Panc1 (cell line): ENCODE results near the gene PRKD3.

Experiments used
- POLR2AphosphoS5 ChIP-seq: IDR thresholded peaks from 2 replicates; pipeline ENCODE4 v1.6.1; 2012; ENCODE audit warnings: mild to moderate bottlenecking, low read depth, low read length, moderate library complexity
- TF ChIP-seq, protein P1 (sequence below): fragments of 450-650 bp; IDR thresholded peaks from 2 replicates; pipeline ENCODE4 v1.5.1; 2017; ENCODE audit warnings: mild to moderate bottlenecking
- TF ChIP-seq, protein P2 (sequence below), 2 experiments: IDR thresholded peaks; 2 replicates each; pipeline ENCODE4 v1.6.1; 2011 to 2012; ENCODE audit warnings: low read depth in 2 of 2, control low read depth in 1 of 2, low read length in 1 of 2, mild to moderate bottlenecking in 1 of 2, moderate library complexity in 1 of 2; ENCODE audit not compliant: insufficient read depth in 1 of 2

DNA sequence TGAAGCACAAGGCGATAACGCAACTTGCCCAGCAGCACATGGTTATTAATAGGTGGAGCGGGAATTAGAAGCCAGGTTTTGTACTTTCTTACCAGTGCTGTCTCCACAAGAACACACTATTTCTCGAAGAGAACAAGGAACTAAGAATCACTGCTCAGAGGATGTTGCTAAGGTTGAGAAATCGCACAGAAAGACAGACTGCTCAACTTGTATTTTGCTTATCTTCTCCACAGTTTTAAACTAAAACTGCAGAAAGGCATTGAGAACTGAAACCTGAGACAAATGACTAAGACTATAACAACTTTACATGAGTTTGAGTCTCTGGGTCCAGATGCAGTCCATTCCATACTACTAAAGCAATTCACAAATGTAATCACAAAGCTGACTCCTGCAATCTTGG, 6.2 kb downstream of the PRKD3 start:
- TF ChIP-seq, protein P1, sequence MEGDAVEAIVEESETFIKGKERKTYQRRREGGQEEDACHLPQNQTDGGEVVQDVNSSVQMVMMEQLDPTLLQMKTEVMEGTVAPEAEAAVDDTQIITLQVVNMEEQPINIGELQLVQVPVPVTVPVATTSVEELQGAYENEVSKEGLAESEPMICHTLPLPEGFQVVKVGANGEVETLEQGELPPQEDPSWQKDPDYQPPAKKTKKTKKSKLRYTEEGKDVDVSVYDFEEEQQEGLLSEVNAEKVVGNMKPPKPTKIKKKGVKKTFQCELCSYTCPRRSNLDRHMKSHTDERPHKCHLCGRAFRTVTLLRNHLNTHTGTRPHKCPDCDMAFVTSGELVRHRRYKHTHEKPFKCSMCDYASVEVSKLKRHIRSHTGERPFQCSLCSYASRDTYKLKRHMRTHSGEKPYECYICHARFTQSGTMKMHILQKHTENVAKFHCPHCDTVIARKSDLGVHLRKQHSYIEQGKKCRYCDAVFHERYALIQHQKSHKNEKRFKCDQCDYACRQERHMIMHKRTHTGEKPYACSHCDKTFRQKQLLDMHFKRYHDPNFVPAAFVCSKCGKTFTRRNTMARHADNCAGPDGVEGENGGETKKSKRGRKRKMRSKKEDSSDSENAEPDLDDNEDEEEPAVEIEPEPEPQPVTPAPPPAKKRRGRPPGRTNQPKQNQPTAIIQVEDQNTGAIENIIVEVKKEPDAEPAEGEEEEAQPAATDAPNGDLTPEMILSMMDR: no peak
- TF ChIP-seq POLR2AphosphoS5: no peak
- TF ChIP-seq, protein P2, sequence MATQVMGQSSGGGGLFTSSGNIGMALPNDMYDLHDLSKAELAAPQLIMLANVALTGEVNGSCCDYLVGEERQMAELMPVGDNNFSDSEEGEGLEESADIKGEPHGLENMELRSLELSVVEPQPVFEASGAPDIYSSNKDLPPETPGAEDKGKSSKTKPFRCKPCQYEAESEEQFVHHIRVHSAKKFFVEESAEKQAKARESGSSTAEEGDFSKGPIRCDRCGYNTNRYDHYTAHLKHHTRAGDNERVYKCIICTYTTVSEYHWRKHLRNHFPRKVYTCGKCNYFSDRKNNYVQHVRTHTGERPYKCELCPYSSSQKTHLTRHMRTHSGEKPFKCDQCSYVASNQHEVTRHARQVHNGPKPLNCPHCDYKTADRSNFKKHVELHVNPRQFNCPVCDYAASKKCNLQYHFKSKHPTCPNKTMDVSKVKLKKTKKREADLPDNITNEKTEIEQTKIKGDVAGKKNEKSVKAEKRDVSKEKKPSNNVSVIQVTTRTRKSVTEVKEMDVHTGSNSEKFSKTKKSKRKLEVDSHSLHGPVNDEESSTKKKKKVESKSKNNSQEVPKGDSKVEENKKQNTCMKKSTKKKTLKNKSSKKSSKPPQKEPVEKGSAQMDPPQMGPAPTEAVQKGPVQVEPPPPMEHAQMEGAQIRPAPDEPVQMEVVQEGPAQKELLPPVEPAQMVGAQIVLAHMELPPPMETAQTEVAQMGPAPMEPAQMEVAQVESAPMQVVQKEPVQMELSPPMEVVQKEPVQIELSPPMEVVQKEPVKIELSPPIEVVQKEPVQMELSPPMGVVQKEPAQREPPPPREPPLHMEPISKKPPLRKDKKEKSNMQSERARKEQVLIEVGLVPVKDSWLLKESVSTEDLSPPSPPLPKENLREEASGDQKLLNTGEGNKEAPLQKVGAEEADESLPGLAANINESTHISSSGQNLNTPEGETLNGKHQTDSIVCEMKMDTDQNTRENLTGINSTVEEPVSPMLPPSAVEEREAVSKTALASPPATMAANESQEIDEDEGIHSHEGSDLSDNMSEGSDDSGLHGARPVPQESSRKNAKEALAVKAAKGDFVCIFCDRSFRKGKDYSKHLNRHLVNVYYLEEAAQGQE (IDR thresholded peaks at IDR 0.05; ENCODE audit: insufficient read depth in 1 of 2, low read depth in 2 of 2, low read length in 1 of 2): no peak
